Measurements from ENCODE around the gene DAZAP2.
"Not testable (repeated sequence)": the region's sequence is repeated elsewhere in the genome, so short reads cannot be mapped to it uniquely, and the experiment has no call there.

The DAZAP2 gene

DNA sequence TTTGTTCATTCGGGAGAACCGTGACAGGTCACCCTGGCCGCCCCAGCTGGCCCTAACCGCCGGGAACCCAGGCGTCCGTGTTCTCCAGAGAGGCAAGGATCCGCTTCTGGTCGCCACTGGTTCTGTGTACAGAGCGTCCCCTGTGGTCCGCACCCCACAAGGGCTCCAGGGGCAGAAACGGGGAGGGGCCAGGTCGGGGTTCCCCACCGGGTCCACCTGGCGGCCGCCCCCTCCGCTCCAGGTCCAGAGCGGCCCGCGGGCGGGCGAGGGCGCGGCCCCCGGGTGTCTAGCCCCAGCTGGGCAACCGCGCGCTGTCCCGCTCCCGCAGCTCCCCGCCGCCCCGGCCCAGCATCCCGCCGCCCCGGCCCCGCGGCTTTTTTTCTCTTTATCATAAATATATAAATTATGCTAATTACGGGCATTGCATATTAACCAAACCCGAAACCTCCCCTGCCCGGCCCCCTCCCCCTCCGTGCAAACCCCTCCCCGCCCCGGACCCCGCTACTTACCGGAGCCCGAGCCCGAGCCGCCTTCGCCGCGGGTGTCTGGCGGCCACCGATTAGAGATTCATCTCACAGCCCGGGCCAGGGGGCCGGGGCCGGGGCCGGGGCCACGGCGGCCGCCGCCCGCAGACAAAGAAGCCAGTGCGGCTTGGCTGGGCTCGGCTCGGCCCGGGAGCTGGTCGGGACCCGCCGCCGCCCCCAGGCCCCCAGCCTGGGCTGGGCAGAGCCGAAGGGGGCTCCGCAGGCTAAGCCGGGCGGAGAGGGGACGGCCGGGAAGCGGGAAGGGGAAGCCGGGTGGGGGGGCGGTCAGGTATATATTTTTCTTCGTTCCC is 21.3 kb upstream of the DAZAP2 start:
- DNase-seq = peak; percentile 38

DNA sequence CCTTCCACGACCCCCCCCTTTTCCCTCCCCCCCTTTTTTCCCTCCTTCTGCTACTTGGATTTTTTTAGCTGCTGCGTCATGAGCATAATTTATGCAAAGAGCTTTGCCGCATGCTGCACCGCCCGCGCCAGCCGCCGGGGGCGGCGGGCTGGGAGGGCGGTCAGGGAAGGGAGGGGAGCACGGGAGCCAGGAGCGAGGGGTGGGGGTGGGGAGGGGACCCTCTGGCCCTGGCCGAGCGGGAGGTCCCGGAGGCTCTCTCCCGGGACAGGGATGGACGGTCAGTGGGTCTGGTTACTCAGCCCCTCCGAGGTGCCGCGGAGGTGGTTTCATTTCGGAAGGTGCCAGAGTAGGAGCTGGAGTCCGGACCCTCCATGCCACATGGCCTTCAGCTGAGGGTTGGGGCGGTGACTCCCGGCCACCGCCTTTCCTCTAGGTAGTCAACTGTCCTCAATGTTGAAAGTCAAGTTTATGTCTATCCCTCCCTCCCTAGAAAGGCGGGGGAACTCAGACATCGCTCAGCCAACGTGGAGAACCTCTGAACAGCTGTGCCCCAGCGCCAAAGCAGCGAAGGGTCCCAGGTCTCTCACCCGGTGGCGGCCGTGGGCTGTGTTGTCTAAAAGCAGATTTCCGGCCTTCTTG is 20.5 kb upstream of the DAZAP2 start, which contains the start of gene POU6F1:
Gene POU6F1, minus strand, starts transcription at position 95 of the 639 bp plus-strand sequence. CDS start 11,226 bp downstream, outside the sequence.
- peak; percentile 58 for DNase-seq

DNA sequence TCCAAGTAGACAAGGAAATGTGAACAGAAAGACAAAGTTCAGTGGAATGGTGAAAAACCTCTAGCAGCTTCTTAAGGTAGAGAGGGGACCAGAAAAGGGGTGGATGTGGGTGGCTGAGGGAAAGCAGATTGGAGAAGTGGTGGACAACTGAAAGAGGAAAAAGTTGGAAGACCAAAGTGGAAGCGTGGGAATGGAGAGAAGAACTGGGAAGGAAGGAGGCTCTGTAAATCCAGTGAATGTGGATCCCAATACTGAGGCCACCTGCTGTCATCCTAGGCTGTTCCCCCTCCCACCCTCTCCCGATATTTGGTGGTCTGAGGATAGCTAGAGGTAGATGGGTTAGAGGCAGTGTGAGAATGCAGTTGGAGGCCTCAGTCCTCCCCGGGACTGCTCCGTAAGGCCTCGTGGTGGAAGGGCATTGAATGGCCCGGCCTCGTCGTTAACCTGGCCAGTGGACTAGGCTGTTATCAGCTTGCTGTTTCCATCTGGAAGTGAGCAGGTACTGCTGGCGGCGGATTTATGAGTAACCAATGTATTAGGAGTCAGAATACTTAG is 19.9 kb upstream of the DAZAP2 start:
- no peak for DNase-seq

DNA sequence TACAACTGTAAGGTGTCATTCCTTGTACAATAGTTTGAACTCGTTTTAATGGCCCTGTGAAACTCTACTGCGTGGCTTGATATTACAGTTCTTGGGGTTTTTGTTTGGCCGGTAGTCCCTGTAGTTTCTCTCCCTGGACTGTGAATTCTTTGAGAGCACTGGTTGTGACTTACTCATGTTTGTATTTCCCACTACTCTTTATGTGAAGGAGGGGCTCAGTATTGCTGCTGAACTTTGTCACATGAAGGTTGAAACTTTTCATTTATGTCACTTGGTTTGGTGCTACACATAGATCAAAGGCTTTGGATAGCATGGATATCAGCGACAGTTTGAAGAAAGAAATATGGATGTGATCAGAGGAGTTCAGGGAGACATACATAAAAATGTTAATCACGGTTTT is 19.3 kb upstream of the DAZAP2 start:
- DNase-seq = no peak

DNA sequence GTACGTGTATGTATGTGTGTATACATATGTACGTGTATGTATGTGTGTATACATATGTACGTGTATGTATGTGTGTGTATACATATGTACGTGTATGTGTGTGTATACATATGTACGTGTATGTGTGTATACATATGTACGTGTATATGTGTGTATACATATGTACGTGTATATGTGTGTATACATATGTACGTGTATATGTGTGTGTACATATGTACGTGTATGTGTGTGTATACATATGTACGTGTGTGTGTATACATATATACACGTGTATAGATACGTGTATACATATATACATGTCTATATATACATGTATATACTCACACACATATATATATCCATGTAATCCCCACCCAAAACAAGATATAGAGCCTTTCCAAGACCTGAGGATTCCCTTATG is 18.8 kb upstream of the DAZAP2 start:
- not testable (repeated sequence) for DNase-seq

DNA sequence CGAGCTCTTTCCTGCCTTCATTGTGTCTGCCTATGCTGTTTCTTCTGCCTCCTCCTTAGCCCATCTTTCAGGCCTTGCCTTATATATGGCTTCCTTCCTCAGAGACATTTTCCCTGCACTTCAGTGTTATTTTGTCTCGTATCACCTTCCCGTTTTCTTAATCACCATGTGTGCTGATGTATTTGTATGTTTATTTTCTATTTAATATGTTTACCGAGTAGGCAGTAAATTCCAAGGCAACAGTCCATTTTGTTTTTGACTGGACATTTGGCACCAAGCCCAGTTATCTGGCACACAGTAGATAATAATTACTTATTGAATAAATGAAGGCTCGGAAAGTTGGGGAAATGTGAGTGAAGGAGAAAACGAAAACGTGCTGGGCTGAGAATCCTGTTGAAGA is 16.2 kb upstream of the DAZAP2 start:
- DNase-seq = no peak

DNA sequence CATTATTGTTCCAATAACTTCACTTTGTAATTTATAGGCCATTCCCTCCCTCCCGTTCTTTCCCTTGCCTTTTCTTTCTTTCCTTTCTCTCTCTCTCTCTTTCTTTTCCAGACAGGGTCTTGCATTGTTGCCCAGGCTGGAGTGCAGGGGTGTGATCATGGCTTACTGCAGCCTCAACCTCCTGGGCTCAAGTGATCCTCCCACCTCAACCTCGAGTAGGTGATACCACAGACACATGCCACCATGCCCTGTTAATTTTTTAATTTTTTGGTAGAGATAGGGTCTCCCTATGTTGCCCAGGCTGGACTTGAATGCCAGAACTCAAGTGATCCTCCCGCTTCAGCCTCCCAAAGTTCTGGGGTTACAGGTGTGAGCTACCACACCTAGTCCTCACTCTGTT is 14.0 kb upstream of the DAZAP2 start:
- DNase-seq = no peak

DNA sequence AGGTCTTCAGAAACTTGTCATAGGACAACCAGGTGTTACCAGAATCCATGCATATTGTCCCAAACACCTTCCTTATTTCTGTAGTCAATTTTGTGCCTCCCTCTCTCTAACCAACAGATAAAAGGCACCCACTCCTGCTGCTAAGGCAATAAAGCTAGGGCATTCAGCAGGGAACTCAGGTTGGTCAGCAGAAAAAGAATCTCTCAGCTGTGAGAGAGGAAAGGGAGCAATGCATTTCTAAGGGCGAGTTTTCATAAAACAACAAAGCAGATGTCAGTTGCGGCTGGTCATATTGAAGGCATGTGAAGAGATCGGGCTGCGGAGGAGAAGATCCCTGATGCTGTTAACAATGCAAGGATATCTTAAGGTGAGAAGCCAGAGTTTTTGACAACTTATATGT is 13.4 kb upstream of the DAZAP2 start:
- no peak for DNase-seq

DNA sequence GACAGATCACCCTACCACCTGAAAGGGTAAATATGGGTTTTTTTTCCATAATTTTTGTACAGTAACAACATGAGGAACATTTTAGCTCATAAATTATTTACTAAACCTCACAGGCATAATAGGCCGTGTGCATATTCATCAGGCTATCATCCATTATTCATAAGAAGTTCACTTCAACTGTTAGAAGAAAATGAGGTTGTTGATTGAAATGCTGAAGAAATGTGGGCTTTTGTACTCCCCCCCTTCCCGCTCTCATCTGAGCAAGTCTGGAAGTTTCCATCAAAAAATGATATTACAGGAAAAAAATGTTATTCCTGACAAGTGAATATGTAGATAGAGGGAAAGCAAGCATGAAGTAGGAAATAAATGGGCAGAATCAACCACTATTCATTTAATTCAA is 12.9 kb upstream of the DAZAP2 start:
- no peak for DNase-seq

DNA sequence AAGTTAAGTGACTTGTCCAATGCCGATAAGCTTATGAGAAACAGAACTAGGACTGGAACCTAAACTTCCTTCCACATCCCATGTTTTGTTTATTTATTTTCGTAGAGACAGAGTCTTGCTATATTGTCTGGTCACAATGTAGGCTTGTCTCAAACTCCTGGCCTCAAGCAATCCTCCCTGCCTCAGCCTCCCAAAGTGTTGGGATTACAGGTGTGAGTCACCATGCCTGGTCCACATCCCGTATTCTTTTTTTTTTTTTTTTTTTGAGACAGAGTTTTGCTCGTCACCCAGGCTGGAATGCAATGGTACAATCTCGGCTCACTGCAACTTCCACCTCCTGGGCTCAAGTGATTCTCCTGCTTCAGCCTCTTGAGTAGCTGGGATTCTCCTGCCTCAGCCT is 11.5 kb upstream of the DAZAP2 start:
- DNase-seq = not testable (repeated sequence)

DNA sequence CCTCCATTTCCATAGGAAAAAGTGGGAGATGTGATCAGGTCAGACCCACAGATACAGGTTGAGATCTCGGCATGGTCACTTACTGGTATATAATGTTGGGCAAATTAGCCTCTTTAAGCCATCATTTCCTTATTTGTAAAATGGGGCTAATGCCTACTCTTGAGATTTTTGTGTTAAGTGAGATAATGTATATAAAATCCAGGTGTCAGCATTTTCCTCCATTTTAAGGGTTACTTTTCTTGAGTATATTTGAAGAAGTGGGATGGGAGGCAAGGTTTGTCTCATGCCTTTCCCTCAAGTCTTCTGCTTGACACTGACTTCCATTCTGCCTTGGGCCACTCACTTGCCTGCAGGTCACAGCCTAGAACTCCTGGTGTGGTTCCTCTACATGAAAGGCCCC is 10.7 kb upstream of the DAZAP2 start:
- DNase-seq = no peak

DNA sequence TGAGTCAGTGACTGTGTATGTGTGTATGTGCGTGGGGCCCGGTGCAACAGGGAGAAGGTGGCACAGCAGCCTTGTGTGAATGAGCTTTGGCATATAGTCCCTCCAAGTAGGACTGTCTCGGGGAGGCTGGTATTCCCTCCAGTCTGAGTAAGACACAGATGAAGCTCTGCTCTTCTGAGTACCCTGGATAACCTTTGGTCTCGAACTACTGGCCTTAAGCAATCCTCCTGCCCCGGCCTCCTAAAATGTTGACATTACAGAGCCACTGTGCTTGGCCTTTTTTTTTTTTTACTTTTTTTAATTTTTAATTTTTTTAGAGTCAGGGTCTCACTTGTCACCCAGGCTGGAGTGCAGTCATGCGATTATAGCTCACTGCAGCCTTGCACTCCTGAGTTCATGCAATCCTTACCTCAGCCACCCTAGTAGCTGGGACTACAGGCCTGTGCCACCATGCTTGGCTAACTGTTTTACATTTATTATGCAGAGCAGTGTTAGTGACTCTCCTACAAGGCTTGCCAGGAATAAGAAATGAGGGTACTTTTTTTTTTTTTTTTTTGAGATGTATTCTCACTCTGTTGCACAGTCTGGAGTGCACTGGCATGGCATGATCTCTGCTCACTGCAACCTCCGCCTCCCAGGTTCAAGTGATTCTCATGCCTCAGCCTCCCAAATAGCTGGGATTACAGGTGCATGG is 9.4 kb upstream of the DAZAP2 start:
- DNase-seq = no peak

DNA sequence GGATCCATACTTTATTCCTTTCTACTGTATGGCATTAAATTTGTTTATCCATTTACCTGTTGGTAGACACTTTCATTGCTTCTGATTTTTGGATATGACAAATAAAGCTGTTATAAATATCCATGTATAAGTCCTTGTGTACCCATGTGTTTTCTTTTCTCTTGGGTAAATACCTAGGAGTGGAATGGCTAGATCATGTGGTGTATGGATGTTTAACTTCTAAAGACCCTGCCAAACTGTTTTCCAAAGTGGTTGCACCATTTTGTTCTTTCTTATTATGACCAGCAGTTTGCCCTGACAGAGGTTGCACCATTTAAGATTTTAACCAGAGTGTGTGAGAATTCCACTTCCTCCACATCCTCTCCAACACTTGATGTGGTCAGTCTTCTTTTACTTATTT is 6.0 kb upstream of the DAZAP2 start:
- DNase-seq = no peak

DNA sequence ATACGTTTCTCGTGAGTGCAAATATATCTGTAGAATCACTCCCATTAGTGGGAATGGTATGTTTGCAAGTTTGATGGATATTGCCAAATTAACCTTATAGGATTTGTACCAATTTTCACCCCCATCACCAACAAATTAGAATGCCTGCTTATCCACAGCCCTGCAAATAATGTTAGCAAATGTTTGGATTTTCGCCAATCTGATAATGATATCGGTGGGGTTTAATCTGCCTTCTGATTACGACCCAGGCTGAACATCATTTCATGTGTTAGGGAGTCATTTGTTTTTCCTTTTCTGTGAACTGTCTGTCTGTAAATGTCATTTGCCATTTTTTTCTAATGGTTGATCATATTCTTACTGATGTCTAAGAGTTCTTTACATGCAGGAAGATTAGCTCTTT is 4.1 kb upstream of the DAZAP2 start:
- DNase-seq = no peak

DNA sequence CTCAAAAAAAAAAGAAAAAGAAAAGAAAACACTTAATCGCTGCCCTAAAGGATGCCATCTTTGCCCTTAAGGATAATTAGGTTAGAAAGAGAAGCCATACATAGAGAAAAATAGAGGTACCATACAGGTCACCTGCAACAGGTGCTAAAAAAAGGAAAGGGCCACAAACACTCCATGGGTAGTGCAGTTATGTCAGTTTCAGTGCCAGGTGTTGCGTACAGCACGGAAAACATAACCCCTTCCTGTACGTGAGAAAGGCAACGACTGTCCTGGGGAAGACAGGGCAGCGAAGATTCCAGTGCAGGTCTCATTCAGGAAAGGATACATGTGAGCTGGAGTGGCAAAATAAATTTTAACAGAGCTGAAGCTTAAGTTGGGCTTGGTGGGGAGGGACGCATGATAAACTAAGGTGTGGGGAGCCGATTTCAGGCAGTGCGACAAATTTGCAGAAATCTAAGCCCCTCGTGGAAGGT is 553 bp upstream of the DAZAP2 start:
- DNase-seq = peak; percentile 4

DNA sequence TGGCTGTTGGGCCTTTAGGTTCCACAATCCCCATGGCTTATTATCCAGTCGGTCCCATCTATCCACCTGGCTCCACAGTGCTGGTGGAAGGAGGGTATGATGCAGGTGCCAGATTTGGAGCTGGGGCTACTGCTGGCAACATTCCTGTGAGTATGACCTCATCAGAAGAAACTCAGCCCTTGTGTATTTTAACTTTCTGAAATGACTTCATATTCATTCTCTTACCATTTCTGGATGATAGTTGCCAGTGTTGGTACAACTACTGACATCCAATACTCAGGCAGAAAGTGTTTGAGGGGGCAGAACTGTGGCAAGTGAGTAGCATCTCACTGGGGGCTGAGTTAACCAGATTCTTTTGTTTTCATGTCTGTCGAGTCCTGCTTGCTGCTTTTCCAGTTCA is 2.3 kb downstream of the DAZAP2 start:
- DNase-seq = no peak

DNA sequence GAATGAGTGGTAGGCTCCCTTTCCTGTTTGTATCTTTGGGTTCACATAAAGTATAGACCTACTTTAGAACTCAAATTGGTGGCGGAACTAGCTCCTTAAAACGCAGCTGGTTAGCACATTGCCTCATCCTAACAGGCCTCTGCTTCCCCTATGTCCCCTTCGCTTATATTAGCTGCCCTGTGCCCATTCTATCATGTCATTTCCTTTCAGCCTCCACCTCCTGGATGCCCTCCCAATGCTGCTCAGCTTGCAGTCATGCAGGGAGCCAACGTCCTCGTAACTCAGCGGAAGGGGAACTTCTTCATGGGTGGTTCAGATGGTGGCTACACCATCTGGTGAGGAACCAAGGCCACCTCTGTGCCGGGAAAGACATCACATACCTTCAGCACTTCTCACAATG is 3.5 kb downstream of the DAZAP2 start:
- no peak for DNase-seq

DNA sequence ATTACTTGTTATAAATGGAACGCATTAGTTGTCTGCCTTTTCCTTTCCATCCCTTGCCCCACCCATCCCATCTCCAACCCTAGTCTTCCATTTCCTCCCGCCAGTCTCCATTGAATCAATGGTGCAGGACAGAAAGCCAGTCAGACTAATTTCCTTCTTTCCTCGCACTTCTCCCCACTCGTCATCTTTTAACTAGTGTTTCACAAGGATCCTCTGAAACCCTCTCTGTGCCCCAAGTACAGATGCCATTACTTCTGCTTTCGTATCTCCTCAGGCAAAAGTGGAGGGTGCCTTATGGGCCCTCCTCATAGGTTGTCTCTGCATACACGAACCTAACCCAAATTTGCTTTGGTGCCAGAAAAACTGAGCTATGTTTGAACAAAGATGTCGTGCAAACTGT is 4.2 kb downstream of the DAZAP2 start:
- no peak for DNase-seq

DNA sequence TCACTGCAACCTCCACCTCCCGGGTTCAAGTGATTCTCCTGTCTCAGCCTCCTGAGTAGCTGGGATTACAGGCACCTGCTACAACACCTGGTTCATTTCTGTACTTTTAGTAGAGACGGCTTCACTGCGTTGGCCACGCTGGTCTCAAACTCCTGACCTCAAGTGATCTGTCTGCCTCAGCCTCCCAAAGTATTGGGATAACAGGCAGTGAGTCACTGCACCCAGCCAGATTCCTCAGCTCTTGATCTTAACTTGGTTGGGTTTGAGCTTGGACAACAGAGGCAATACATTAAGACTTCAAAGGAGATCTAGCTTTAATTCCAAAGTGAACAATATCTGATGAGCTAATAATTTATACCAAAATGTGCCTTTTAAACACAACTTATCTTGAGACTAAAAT is 5.6 kb downstream of the DAZAP2 start:
- DNase-seq = no peak

DNA sequence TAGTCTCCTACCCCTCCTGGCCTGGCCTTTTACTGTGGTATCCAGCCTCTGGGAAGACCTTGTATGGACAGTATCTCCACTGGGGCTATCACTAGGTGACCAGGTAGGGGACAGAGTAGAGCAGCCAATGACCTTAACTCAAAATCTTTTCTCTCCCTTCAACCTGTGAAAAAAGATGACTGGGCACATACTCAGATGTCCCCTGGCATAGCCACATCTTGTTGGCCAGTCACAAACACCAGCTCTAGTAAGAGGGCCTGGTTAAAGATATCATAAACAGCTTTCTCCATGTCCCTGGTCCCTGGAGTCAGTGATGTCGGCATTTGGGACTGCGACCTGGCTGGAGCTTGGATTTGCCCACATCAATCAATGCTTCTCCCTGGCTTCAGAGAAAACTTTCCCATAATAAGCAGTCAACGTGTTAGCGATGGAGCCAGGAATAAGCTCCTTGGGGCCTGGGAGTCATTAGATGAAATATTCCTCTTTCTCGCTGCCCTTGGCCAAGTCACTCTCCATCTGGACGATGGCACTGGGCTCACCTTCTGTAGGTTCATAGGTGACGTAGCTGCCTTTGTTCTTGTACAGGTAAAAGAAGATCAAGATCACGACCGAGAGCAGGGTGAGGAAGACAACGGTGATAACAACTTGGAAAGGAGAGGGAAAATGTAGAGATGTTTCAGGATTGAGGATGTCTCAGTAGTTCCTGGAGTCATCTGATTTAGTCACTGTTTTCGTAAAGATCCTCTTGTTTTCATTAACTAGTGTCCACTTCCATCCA is 7.0 kb downstream of the DAZAP2 start:
- no peak for DNase-seq

DNA sequence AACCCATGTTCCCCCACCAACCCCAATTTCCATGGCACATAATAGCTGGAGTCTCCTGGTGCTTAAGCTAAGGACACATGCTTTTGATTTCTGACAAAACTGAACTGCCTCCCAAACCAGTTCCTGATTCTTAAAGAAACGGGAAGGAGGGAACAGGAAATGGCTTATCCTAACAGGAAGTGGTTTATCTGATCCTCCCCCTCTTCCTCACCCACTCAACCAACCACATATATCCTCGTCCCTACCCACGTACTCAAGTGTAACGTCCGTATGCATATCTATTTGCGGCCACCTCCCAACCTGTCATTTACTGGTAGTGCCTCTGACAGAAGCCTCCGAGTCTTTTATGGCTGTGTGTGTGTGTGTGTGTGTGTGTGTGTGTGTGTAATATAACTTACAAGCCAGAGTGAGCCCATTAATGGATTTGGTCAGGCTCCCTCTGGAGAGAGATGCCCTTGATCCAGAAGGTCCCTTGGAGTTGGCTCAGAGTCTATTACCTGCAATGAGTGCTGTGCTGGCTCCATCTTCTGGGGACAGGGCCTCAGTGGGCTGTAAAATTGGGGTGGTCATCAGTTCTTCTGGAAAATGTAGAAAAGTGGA is 7.7 kb downstream of the DAZAP2 start:
- DNase-seq = no peak

Data from T-helper 9 cell (primary cell).